ENCODE data around the gene TTC7B. TPM values are rescaled to one million over a fixed set of nuclear protein-coding genes. Genes with fewer than 3 reads are reported as not detected.

Gene TTC7B
- total and polyA plus RNA-seq, 9 of the 15 experiments (the other 6 are each of a cell fraction or from before 2014, with no cell fraction given) = 2.2 to 77.2 (median 36.7) TPM

DNA sequence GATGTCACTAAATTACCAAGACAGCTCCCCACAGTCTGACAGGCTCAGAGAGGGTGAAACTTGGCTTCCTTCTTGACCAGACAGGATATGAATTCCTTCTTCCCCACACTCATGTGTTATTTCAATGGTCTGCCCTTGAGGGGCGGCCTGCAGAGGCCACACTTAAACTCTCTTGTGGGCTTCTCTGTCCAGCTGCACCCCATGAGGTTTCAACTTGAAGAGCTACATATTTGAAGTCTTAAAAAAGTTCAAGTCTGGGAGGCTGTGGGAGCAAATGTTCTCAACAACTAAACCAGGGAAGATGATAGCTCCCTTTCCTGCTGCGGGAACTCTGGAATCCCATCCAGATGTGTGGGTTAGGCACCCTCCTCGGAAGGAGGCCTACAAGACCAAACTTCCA is 98.3 kb downstream of the TTC7B start:
- DNase-seq (ENCODE audit: extremely low read depth in 1 of 4, low spot score in 3 of 4) (no peak), ATAC-seq (no peak), FAIRE-seq (no peak)
- no peaks in the 10 kb centered on the region for H3K27me3 ChIP-seq (ENCODE audit: control insufficient read depth in 2 of 2, insufficient read depth in 2 of 2, low read length in 2 of 2)
- intact Hi-C loops (cut with micrococcal nuclease) = no loop called here
- no TSS peak for BruUV-seq (replicated peaks)
- H3K4me2 ChIP-seq (ENCODE audit: insufficient read depth, low read length) = no peak overlapping the region
- ChIA-PET POLR2A (interaction anchor here (1.1 to 1.5 kb wide), 2 partner anchors 11 to 19 kb away, joined by 3 read pairs; no protein-coding TSS in a partner anchor), CTCF (ENCODE audit: low intra/inter-chr PET ratio) (no interaction called here)
- peaks cover 8 to 19% of the 10 kb centered on the region in 2 experiments; a peak in 3 of 5 replicates for H3K4me1 ChIP-seq (replicated peaks in 1 of 2; ENCODE audit: control insufficient read depth in 2 of 2, insufficient read depth in 2 of 2, low read length in 2 of 2)
- 0 out of 2 replicates have a peak, but pooled peaks cover 6% of the 10 kb centered on the region for H4K20me1 ChIP-seq (replicated peaks; ENCODE audit: control insufficient read depth, insufficient read depth, low read length)
- no peaks in the 10 kb centered on the region for H3K9me1 ChIP-seq (ENCODE audit: control insufficient read depth, insufficient read depth, low read length)
- in situ Hi-C loops (cut with MboI) = no loop called here
- H2AFZ ChIP-seq (ENCODE audit: low read depth, low read length) = no peak overlapping the region
- H3K27ac ChIP-seq (ENCODE audit: extremely low read depth, low read depth, low read length) = no peak overlapping the region
- WGBS (ENCODE audit: insufficient coverage, low coverage, missing lambda C conversion rate) = 100% methylated on average over 2 of the region's 3 CpGs
- no peak for TF ChIP-seq ID3 (CRISPR knock-in tag; IDR thresholded peaks at IDR 0.05)
- TF ChIP-seq ID3 (tag; IDR thresholded peaks at IDR 0.05) = no peak
- no peak for TF ChIP-seq GTF2F1 (IDR thresholded peaks at IDR 0.05; ENCODE audit: low read depth, low read length)
- no peak for TF ChIP-seq HEY1 (CRISPR knock-in tag; IDR thresholded peaks at IDR 0.05; ENCODE audit: borderline replicate concordance)
- no peak for TF ChIP-seq PHF20 (IDR thresholded peaks at IDR 0.05; ENCODE audit: partially characterized antibody)
- no peak for TF ChIP-seq DIDO1 (tag; IDR thresholded peaks at IDR 0.05; ENCODE audit: low read depth)
- TF ChIP-seq, protein P1, sequence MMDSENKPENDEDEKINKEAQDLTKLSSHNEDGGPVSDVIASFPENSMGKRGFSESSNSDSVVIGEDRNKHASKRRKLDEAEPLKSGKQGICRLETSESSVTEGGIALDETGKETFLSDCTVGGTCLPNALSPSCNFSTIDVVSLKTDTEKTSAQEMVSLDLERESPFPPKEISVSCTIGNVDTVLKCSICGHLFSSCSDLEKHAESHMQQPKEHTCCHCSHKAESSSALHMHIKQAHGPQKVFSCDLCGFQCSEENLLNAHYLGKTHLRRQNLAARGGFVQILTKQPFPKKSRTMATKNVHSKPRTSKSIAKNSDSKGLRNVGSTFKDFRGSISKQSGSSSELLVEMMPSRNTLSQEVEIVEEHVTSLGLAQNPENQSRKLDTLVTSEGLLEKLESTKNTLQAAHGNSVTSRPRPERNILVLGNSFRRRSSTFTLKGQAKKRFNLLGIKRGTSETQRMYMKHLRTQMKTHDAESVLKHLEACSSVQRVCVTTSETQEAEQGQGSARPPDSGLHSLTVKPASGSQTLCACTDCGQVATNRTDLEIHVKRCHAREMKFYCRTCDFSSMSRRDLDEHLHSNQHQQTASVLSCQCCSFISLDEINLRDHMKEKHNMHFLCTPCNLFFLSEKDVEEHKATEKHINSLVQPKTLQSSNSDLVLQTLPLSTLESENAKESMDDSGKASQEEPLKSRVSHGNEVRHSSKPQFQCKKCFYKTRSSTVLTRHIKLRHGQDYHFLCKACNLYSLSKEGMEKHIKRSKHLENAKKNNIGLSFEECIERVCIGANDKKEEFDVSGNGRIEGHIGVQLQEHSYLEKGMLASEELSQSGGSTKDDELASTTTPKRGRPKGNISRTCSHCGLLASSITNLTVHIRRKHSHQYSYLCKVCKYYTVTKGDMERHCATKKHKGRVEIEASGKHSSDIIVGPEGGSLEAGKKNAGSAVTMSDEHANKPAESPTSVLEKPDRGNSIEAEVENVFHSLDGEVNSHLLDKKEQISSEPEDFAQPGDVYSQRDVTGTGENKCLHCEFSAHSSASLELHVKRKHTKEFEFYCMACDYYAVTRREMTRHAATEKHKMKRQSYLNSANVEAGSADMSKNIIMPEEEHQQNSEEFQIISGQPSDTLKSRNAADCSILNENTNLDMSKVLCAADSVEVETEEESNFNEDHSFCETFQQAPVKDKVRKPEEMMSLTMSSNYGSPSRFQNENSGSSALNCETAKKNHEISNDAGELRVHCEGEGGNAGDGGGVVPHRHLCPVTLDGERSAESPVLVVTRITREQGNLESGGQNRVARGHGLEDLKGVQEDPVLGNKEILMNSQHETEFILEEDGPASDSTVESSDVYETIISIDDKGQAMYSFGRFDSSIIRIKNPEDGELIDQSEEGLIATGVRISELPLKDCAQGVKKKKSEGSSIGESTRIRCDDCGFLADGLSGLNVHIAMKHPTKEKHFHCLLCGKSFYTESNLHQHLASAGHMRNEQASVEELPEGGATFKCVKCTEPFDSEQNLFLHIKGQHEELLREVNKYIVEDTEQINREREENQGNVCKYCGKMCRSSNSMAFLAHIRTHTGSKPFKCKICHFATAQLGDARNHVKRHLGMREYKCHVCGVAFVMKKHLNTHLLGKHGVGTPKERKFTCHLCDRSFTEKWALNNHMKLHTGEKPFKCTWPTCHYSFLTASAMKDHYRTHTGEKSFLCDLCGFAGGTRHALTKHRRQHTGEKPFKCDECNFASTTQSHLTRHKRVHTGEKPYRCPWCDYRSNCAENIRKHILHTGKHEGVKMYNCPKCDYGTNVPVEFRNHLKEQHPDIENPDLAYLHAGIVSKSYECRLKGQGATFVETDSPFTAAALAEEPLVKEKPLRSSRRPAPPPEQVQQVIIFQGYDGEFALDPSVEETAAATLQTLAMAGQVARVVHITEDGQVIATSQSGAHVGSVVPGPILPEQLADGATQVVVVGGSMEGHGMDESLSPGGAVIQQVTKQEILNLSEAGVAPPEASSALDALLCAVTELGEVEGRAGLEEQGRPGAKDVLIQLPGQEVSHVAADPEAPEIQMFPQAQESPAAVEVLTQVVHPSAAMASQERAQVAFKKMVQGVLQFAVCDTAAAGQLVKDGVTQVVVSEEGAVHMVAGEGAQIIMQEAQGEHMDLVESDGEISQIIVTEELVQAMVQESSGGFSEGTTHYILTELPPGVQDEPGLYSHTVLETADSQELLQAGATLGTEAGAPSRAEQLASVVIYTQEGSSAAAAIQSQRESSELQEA (IDR thresholded peaks at IDR 0.05; ENCODE audit: low read depth) = no peak
- no peak for TF ChIP-seq KDM1A (IDR thresholded peaks at IDR 0.05)
- no peak for TF ChIP-seq ZNF436 (CRISPR knock-in tag; IDR thresholded peaks at IDR 0.05)
- no peak for TF ChIP-seq ZEB2 (IDR thresholded peaks at IDR 0.05)
- TF ChIP-seq ZSCAN29 (IDR thresholded peaks at IDR 0.05) = no peak
- TF ChIP-seq MYC (IDR thresholded peaks at IDR 0.05; ENCODE audit: low read depth, low read length) = no peak
- TF ChIP-seq MYC (CRISPR knock-in tag; IDR thresholded peaks at IDR 0.05; ENCODE audit: borderline replicate concordance, low read depth) = no peak
- no peak for TF ChIP-seq YY1 (IDR thresholded peaks at IDR 0.05; ENCODE audit: borderline replicate concordance in 1 of 3, control insufficient read depth in 1 of 3, extremely low read depth in 1 of 3, insufficient read depth in 3 of 3, insufficient read length in 1 of 3, insufficient replicate concordance in 2 of 3, low read depth in 1 of 3, low read length in 2 of 3)
- no peak for TF ChIP-seq PCBP2 (IDR thresholded peaks at IDR 0.05; ENCODE audit: low read depth, low read length, poor library complexity, severe bottlenecking)
- H3K79me2 ChIP-seq (ENCODE audit: control insufficient read depth, insufficient read depth, low read length) = no peaks in the 10 kb centered on the region
- no peak overlapping the region for H3K4me3 ChIP-seq
- H3K36me3 ChIP-seq (ENCODE audit: control insufficient read depth, insufficient read depth, low read length) = peaks cover 6% of the 10 kb centered on the region; the same call in 1 of the 3 replicates
- no peaks in the 10 kb centered on the region for H3K9me3 ChIP-seq (replicated peaks; ENCODE audit: control insufficient read depth, insufficient read depth, low read depth, low read length)
- H3K9ac ChIP-seq (ENCODE audit: insufficient read depth in 1 of 2, low read depth in 2 of 2, low read length in 2 of 2) = no peak overlapping the region

Measured in K562 (cell line).